Ascending aorta (tissue), 2 donors: Measurements from ENCODE around the gene XXYLT1. TPM values are rescaled to one million over a fixed set of nuclear protein-coding genes. Genes with fewer than 3 reads are reported as not detected.

Experiments used
- DNase-seq, 2 donors: peaks; one replicate each; pipeline ENCODE4 v3.0.0-alpha.2; 2019; ENCODE audit warnings: low spot score in 2 of 2
- H3K27ac ChIP-seq, 2 donors: fragments of 200-600 bp; sonication (generic); one replicate each; pipeline ENCODE4 v1.5.1; 2016 to 2017; ENCODE audit warnings: mild to moderate bottlenecking in 1 of 2
- H3K27me3 ChIP-seq: fragments of 200-600 bp; sonication (generic); one replicate; pipeline ENCODE4 v1.5.1; 2017
- H3K36me3 ChIP-seq, 2 donors: fragments of 200-600 bp; sonication (generic); one replicate each; pipeline ENCODE4 v1.5.1; 2016
- H3K4me1 ChIP-seq, 2 donors: fragments of 200-600 bp; sonication (generic); one replicate each; pipeline ENCODE4 v1.5.1; 2016 to 2017; ENCODE audit warnings: mild to moderate bottlenecking in 1 of 2
- H3K4me3 ChIP-seq, 2 donors: fragments of 200-600 bp; sonication (generic); one replicate each; pipeline ENCODE4 v1.5.1; 2016 to 2017; ENCODE audit warnings: mild to moderate bottlenecking in 1 of 2
- H3K9me3 ChIP-seq, 2 donors: fragments of 200-600 bp; sonication (generic); one replicate each; pipeline ENCODE4 v1.5.1; 2016
- intact Hi-C: fragments of 100-400 bp; cut with DNase I; formaldehyde crosslinking; loops from one replicate; pipeline ENCODE4 v1.15.1; 2023
- total RNA-seq: library from RNA; depleted of rRNA; stranded (reverse); fragments of >200 nt; gene quantifications from one replicate; pipeline ENCODE4 v1.1.0, GENCODE V29; 2016
- TF ChIP-seq, protein P1 (sequence below), 3 experiments: fragments of 200-600 bp in 2 of 3; fragments of 450-650 bp in 1 of 3; sonication (generic) in 2 of 3; IDR thresholded peaks; one replicate each; pipeline ENCODE4 v1.5.1; 2016 to 2019; ENCODE audit warnings: antibody characterized with exemption in 3 of 3, mild to moderate bottlenecking in 1 of 3, moderate library complexity in 1 of 3

XXYLT1 gene
- total RNA-seq, 1 donor from 2014 or later, result 41.0 TPM

DNA sequence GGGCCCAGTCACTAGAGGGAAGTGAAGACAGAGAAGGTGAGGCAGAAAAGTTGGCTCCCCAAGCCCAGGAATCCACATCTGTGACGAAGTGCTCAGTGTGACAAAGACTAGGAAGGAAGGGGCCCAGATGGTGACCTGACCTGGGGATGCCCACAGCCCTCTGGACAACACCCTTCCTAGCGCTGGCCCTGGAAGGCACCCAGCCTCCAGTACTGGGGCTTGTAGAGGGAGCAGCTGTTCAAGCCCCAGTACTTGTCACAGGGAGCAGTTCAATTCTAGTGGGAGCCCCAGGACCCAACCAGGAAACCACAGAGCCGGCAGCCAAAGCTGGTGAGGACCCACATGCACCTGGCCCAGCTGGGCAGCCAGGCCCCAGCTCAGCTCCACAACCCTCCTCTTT is 190.8 kb downstream of the XXYLT1 start:
- no peak overlapping the region for H3K27ac ChIP-seq
- no peaks in the 10 kb centered on the region for H3K9me3 ChIP-seq
- H3K4me3 ChIP-seq, result no peak overlapping the region
- H3K36me3 ChIP-seq, result no peaks in the 10 kb centered on the region
- TF ChIP-seq, protein P1, sequence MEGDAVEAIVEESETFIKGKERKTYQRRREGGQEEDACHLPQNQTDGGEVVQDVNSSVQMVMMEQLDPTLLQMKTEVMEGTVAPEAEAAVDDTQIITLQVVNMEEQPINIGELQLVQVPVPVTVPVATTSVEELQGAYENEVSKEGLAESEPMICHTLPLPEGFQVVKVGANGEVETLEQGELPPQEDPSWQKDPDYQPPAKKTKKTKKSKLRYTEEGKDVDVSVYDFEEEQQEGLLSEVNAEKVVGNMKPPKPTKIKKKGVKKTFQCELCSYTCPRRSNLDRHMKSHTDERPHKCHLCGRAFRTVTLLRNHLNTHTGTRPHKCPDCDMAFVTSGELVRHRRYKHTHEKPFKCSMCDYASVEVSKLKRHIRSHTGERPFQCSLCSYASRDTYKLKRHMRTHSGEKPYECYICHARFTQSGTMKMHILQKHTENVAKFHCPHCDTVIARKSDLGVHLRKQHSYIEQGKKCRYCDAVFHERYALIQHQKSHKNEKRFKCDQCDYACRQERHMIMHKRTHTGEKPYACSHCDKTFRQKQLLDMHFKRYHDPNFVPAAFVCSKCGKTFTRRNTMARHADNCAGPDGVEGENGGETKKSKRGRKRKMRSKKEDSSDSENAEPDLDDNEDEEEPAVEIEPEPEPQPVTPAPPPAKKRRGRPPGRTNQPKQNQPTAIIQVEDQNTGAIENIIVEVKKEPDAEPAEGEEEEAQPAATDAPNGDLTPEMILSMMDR (IDR thresholded peaks at IDR 0.05), result no peak
- H3K4me1 ChIP-seq, result no peaks in the 10 kb centered on the region
- intact Hi-C loops, result no loop called here
- no peaks in the 10 kb centered on the region for H3K27me3 ChIP-seq
- DNase-seq, result no peak

DNA sequence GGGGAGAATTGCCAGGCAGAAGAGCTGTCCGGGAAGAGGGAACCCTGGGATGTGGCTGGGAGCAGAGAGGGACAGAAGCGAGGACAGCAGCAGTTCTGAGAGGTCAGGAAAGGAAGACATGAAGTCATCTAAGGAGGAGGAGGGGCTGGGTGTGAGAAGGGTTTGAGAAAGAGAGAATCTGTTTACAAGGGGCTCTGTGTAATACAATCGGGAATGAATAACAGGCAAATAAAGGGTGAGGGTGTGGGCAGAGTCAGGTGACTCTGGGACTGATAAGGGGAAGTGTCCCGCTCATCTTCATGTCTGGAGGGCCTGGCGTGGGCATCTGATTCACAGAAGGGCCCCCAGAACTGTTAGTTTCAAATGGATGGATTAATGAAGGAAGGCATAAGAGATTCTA is 191.3 kb downstream of the XXYLT1 start:
- intact Hi-C loops, result no loop called here
- Histone ChIP-seq H3K36me3 (no peaks in the 10 kb centered on the region), H3K4me3 (no peak overlapping the region), H3K4me1 (no peaks in the 10 kb centered on the region), H3K27ac (no peak overlapping the region), H3K27me3 (no peaks in the 10 kb centered on the region), H3K9me3 (no peaks in the 10 kb centered on the region)
- TF ChIP-seq, protein P1 (IDR thresholded peaks at IDR 0.05), result no peak
- no peak for DNase-seq

DNA sequence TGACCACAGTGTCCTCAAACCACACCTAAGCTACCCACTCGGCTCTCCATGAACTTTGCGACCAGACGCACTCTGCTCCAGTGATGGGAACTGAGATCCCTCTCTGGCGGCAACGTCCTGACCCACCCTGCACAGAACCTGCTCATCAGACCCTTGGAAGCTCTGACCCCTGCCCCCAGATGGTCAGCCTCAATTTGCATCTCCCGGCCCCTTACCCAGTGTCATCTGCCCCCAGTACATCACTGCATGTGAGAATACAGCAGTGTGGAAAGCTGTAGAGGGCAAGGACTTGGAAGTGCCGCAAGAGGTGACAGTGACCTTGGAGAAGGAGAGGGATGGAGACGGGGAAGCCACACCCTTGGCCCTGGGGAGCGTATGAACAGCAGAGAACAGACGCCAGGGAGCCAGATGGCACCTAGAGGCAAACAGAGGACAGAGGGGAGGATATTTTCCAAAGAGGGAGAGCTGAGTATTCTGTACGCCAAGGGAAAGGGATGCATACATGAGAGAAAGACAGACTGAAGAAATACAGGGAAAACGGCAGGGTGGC is 192.0 kb downstream of the XXYLT1 start:
- no peaks in the 10 kb centered on the region for H3K27me3 ChIP-seq
- no peak for DNase-seq
- H3K36me3 ChIP-seq, result no peaks in the 10 kb centered on the region
- TF ChIP-seq, protein P1 (IDR thresholded peaks at IDR 0.05), result no peak
- no peaks in the 10 kb centered on the region for H3K9me3 ChIP-seq
- H3K4me3 ChIP-seq, result no peak overlapping the region
- no peak overlapping the region for H3K27ac ChIP-seq
- intact Hi-C loops, result no loop called here
- H3K4me1 ChIP-seq, result no peaks in the 10 kb centered on the region

DNA sequence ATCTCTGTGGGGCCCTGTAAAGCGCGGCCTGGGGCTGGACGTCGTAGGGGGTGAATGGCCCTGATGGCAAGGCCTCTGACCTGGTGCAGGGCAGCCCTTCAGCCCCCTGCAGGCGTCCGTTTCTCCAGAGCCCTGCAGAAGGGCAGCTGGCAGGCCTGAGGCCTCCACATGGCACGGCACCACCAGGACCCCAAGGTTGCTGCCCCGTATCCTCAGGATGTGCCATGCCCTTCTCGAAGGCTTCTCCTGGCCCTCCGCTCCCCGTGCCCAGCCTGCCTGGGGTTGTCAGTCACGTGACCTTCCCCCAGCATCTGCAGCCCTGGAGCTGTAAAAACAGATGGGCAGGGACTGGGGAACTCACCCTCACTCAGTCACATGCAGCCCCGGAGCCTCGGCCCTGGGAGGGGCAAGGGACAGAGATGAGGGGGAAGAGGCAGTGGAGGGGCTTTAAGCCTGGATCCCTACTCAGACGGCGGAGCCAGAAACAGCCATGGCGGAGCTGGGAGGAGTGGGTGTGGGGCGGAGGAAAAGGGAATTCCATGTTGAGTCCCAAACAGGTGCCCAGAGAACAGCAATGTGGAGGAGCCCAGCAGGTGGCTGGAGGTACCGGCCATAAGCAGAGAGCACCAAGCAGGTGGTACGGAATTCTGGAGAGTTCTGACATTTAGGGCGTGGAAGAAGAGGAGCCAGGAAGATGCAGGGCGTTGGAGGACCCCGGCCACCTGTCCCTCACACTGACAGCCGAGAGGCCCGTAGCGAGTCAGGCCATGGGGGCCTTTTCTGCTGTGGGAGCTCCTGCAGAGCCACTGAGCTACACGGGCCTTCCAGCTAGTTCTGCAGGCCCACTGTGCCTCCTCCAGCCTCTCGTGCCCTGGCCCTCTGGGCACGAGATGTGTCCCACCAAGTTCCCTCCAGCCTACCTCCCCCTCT is 193.1 kb downstream of the XXYLT1 start:
- TF ChIP-seq, protein P1 (IDR thresholded peaks at IDR 0.05), result no peak
- Histone ChIP-seq H3K4me3 (no peak overlapping the region), H3K27me3 (no peaks in the 10 kb centered on the region), H3K9me3 (no peaks in the 10 kb centered on the region), H3K27ac (no peak overlapping the region), H3K4me1 (no peaks in the 10 kb centered on the region), H3K36me3 (no peaks in the 10 kb centered on the region)
- no peak for DNase-seq
- intact Hi-C loops, result no loop called here

DNA sequence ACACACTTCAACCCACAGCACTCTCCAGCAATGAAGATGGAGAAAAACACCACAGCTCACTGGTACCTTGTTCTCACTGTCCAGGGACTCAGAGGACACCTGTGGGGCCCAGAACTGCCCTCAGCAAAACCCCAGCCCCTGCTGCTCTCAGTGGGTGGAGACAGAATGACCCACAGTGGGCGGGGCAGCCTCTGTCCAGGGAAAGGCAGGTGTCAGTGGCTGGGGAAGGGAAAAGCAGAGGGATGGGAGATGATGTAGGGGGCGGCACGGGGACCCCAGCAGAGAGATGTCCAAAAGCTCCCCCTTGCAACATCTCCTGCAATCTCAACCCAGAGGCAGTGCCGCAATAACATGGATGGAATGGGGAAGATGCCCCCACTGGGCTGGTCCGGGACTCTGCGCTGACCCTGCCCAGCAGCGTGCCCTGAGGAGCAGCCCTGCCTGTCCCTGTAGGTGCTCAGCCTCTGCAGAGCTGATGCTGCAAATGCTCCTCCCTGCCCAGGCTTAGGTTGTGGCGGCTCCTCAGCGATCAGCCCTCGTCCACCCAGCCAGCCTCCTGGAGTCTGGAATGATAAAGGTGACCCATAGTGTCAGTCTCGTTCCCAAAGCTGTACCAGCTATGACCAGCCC is 193.9 kb downstream of the XXYLT1 start:
- Histone ChIP-seq H3K27ac (no peak overlapping the region), H3K27me3 (no peaks in the 10 kb centered on the region), H3K4me3 (no peak overlapping the region), H3K9me3 (no peaks in the 10 kb centered on the region), H3K4me1 (no peaks in the 10 kb centered on the region), H3K36me3 (no peaks in the 10 kb centered on the region)
- DNase-seq, result no peak
- TF ChIP-seq, protein P1 (IDR thresholded peaks at IDR 0.05), result no peak
- intact Hi-C loops, result no loop called here
